ENCODE data around the gene WSB2.

GRCh38 chr12:118094039-118094438 is 33.1 kb upstream of the WSB2 start:
- no peak for TF ChIP-seq CTCF (conservative IDR thresholded peaks at IDR 0.05; ENCODE audit: low read depth, low read length)
- TF ChIP-seq EZH2 (IDR thresholded peaks at IDR 0.05; ENCODE audit: low read length, unreplicated experiment): no peak

Data from PC-3 (cell line).